ENCODE measurements around the gene C12orf57.

C12orf57 gene

GRCh38 chr12:6980075-6980474 is 36.3 kb downstream of the C12orf57 start:
- no peak for TF ChIP-seq REST (IDR thresholded peaks at IDR 0.05; ENCODE audit: insufficient replicate concordance, low read depth)
- TF ChIP-seq GABPA (IDR thresholded peaks at IDR 0.05; ENCODE audit: low read depth), result no peak
- no peak for TF ChIP-seq CTCF (IDR thresholded peaks at IDR 0.05; ENCODE audit: insufficient read depth, low read length)
- 0 out of 2 replicates have a peak, but pooled peaks have one; percentile 10 for TF ChIP-seq POLR2AphosphoS5 (IDR thresholded peaks at IDR 0.05; ENCODE audit: low read depth)
- no peak for DNase-seq (ENCODE audit: low read depth in 1 of 2, low spot score in 1 of 2)
- H3K27me3 ChIP-seq (ENCODE audit: insufficient read depth, poor library complexity, severe bottlenecking), result no peaks in the 10 kb centered on the region
- H3K27ac ChIP-seq (replicated peaks), result no peak overlapping the region
- H3K4me3 ChIP-seq (replicated peaks; ENCODE audit: insufficient read depth, low read length), result no peak overlapping the region

- TF ChIP-seq REST (IDR thresholded peaks at IDR 0.05; ENCODE audit: insufficient replicate concordance, low read depth), result no peak
- TF ChIP-seq CTCF (IDR thresholded peaks at IDR 0.05; ENCODE audit: insufficient read depth, low read length), result no peak
- no peak for TF ChIP-seq GABPA (IDR thresholded peaks at IDR 0.05; ENCODE audit: low read depth)
- TF ChIP-seq SPI1 (IDR thresholded peaks at IDR 0.05; ENCODE audit: borderline replicate concordance, low read depth), result no peak
- DNase-seq (ENCODE audit: low read depth in 1 of 2, low spot score in 1 of 2), result no peak
- Histone ChIP-seq H3K27me3 (ENCODE audit: insufficient read depth, poor library complexity, severe bottlenecking) (no peaks in the 10 kb centered on the region), H3K27ac (replicated peaks) (no peak overlapping the region), H3K4me3 (replicated peaks; ENCODE audit: insufficient read depth, low read length) (no peak overlapping the region)
These were observed 36.9 kb downstream of the C12orf57 start for GRCh38 chr12:6980740-6981139.

GRCh38 chr12:6981152-6982052 is 37.6 kb downstream of the C12orf57 start:
- H3K27me3 ChIP-seq (ENCODE audit: insufficient read depth, poor library complexity, severe bottlenecking), result no peaks in the 10 kb centered on the region
- TF ChIP-seq POLR2AphosphoS5 (IDR thresholded peaks at IDR 0.05; ENCODE audit: low read depth), result no peak
- TF ChIP-seq CTCF (IDR thresholded peaks at IDR 0.05; ENCODE audit: insufficient read depth, low read length), result no peak
- TF ChIP-seq REST (IDR thresholded peaks at IDR 0.05; ENCODE audit: insufficient replicate concordance, low read depth), result no peak
- TF ChIP-seq SPI1 (IDR thresholded peaks at IDR 0.05; ENCODE audit: borderline replicate concordance, low read depth), result no peak
- no peak for TF ChIP-seq GABPA (IDR thresholded peaks at IDR 0.05; ENCODE audit: low read depth)
- H3K27ac ChIP-seq (replicated peaks), result no peak overlapping the region
- no peak for DNase-seq (ENCODE audit: low read depth in 1 of 2, low spot score in 1 of 2)
- H3K4me3 ChIP-seq (replicated peaks; ENCODE audit: insufficient read depth, low read length), result no peak overlapping the region
